ENCODE results near the gene POLD3.

POLD3 gene

DNA sequence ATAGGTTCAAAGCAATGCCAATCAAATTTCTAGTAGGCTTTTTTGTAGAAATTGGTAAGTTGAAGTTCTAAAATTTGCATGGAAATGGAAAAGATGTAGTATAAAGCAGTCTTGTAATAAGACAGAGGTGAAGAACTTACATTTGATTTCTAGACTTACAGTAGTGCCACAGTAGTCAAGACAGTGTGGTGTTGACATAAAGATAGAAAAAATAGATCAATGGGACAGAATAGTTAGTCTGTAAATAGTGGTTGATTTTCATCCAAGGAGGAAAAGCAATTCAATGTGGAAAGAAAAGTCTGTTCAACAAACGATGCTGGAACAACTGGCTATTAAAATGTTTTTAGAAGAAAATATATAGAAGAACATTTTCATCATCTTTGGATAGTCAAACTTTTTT, 70.9 kb downstream of the POLD3 start:
- Mint-ChIP-seq H3K4me3 (no peak overlapping the region), H3K9me3 (peaks cover 26% of the 10 kb centered on the region), H3K36me3 (ENCODE audit: low read depth) (peaks cover 47% of the 10 kb centered on the region), H3K27ac (no peak overlapping the region), H3K27me3 (ENCODE audit: low read depth, poor library complexity) (no peaks in the 10 kb centered on the region), H3K4me1 (no peaks in the 10 kb centered on the region)
- DNase-seq, result no peak
- TF ChIP-seq, protein P1, sequence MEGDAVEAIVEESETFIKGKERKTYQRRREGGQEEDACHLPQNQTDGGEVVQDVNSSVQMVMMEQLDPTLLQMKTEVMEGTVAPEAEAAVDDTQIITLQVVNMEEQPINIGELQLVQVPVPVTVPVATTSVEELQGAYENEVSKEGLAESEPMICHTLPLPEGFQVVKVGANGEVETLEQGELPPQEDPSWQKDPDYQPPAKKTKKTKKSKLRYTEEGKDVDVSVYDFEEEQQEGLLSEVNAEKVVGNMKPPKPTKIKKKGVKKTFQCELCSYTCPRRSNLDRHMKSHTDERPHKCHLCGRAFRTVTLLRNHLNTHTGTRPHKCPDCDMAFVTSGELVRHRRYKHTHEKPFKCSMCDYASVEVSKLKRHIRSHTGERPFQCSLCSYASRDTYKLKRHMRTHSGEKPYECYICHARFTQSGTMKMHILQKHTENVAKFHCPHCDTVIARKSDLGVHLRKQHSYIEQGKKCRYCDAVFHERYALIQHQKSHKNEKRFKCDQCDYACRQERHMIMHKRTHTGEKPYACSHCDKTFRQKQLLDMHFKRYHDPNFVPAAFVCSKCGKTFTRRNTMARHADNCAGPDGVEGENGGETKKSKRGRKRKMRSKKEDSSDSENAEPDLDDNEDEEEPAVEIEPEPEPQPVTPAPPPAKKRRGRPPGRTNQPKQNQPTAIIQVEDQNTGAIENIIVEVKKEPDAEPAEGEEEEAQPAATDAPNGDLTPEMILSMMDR (IDR thresholded peaks at IDR 0.05), result no peak

DNA sequence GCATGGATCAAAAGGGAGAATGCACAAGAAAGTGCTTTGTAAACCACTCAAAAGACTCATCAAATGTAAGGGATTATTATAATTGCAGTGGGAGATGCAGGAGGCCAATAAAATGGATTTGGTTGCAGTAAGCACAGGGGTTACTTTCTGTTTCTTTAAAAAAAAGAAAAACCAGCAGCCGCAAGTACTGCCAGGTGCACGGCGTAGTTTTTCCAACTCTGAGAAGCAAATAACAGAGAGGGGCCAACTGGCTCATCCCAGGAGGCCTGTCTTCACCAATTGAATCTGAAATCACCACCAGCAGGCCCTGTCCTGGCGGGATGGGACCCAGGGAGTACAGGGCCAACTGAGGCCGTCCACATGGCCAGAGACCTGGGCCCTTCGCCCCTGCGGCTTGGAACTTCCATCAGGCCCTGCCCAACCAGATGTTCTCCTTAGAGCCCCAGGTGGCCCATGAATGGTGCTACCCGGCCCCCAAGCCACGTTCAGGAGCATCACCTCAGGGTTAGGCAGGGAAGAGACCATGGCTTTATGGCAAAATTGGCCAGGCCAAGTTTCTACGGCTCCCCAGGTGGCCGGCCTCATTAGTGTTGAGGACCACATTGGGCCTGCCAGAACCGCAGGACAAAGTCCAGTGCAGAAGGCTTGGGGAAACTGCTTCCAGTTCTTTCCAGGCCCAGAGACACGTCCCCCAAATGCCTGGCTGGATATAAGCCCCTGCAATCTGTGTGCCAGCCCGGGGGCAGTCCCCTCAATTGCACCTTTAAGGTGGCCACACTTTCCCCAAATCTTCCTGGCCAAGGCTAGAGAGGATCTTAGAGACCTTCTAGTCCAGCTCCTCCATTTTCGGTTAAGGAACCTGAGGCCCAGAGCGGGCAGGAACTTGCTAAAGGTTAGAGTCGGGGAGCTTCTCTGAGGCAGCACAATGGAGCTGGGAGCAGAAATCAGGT, 77.1 kb downstream of the POLD3 start:
- Mint-ChIP-seq H3K4me3 (no peak overlapping the region), H3K27ac (no peak overlapping the region), H3K4me1 (no peaks in the 10 kb centered on the region), H3K27me3 (ENCODE audit: low read depth, poor library complexity) (no peaks in the 10 kb centered on the region), H3K9me3 (peaks cover 5% of the 10 kb centered on the region), H3K36me3 (ENCODE audit: low read depth) (peaks cover 5% of the 10 kb centered on the region)
- no peak for DNase-seq
- TF ChIP-seq, protein P1 (IDR thresholded peaks at IDR 0.05), result no peak

DNA sequence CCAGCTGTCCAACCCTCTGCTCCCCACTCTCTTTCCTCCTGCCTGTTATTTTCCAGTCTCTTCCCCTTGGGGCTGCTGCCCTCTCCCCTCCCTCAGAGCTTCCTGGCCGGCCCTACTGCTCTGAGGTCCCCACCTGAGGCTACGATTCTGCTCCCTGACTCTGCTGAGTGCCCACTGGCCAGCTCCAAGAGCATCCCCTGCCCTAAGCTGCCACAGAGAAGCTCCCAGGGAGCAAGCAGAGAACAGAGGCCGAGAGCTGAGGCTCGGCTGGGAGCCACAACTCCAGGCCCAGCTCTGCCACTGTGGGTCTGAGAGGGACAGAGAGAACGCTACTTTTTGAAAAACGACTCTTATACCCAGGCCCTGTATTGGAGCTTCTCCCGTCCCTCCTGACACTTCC, 77.8 kb downstream of the POLD3 start:
- Mint-ChIP-seq H3K36me3 (ENCODE audit: low read depth) (peaks cover 8% of the 10 kb centered on the region), H3K4me1 (no peaks in the 10 kb centered on the region), H3K9me3 (peaks cover 8% of the 10 kb centered on the region), H3K27me3 (ENCODE audit: low read depth, poor library complexity) (no peaks in the 10 kb centered on the region), H3K4me3 (no peak overlapping the region), H3K27ac (peak overlapping the region; percentile 91)
- DNase-seq, result no peak
- TF ChIP-seq, protein P1 (IDR thresholded peaks at IDR 0.05), result no peak

DNA sequence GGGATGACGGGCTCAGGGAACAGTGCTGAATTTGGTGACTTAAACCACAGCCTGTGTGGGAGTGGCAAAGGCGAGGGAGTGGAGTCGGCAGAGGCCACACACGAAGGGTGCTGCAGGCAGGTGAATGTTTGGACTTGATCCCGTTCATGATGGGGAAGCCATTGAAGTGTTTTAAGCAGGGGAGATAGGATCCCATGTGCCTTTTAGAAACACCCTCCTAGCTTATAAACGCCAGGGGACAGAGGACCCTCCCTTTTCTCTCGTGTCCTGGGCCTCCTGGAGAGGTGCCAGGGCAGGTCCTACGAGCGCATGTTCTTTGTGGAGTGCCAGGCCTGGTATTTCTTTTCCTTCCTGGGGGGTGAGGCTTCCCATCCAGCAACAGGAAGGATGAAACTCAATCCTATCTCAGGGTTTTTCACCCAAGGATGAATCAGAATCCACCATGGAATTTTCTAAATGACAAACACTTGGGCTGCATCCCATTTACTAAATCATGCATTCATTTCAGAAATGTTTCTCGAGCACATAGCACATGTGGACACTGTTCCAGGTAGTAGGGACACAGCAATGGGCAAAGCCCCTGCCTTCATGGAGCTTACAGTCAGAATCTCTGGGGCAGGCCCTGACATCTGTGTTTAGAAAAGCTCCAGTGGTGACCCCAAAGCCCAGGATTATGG, 79.3 kb downstream of the POLD3 start:
- peaks cover 8% of the 10 kb centered on the region for H3K36me3 Mint-ChIP-seq (ENCODE audit: low read depth)
- DNase-seq, result no peak
- no peak overlapping the region for H3K4me3 Mint-ChIP-seq
- H3K27ac Mint-ChIP-seq, result no peak overlapping the region
- H3K9me3 Mint-ChIP-seq, result peaks cover 8% of the 10 kb centered on the region
- no peaks in the 10 kb centered on the region for H3K4me1 Mint-ChIP-seq
- TF ChIP-seq, protein P1 (IDR thresholded peaks at IDR 0.05), result no peak
- H3K27me3 Mint-ChIP-seq (ENCODE audit: low read depth, poor library complexity), result no peaks in the 10 kb centered on the region

DNA sequence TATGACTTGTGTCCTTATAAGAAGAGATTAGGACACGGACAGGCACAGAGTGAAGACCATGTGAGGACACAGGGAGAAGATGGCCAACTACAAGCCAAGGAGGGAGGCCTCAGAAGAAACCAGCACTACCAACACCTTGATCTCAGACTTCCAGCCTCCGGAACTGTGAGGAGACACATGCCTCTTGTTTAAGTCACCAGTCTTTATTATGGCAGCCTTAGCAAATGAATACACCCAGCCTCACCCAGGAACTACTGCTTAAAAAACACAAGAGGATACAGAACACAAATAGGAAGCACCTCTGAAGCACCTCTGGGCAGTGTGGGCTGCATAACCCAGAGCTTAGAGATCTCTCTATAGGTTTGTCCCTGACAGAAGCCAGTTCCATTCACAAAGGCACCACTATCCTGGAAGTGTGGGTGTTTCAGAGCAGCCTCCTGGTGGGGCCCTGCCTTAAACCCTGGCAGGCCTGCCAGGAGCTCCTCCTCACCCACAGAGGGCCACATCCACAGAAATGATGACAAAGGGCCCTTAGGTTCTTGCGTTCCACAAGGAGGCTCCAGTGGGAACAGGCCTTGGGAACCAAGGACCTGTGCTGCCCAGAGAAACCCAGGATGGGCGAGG, 80.1 kb downstream of the POLD3 start:
- Mint-ChIP-seq H3K27ac (peak overlapping the region; percentile 13), H3K4me1 (no peaks in the 10 kb centered on the region), H3K4me3 (no peak overlapping the region), H3K9me3 (peaks cover 8% of the 10 kb centered on the region), H3K36me3 (ENCODE audit: low read depth) (peaks cover 8% of the 10 kb centered on the region), H3K27me3 (ENCODE audit: low read depth, poor library complexity) (no peaks in the 10 kb centered on the region)
- TF ChIP-seq, protein P1 (IDR thresholded peaks at IDR 0.05), result no peak
- DNase-seq, result no peak

All from nephron progenitor cell (in vitro differentiated cells).